ENCODE measurements around the gene STX1B.

The STX1B gene

DNA sequence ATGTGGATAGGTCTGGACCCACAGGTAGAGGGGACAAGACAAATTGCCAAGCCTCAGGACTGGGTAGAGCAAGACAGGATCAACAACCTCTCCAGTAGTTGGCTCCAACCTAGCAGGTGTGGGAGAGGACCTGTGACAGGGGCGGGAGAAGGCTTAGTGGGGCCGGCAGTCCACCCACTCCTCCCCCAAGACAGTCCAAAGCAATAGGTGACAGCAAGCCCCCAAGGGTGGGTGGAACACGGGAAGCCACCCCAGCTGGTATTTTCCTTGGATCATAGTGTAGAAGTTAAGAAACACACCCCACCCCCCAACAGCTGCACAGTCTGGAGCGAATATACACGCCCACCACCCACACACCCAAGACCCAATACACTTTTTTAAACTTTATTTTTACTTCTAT lies 18.8 kb upstream of the STX1B start:
- H3K27ac ChIP-seq (ENCODE audit: low read depth, low read length, poor library complexity, severe bottlenecking) = no peak overlapping the region

DNA sequence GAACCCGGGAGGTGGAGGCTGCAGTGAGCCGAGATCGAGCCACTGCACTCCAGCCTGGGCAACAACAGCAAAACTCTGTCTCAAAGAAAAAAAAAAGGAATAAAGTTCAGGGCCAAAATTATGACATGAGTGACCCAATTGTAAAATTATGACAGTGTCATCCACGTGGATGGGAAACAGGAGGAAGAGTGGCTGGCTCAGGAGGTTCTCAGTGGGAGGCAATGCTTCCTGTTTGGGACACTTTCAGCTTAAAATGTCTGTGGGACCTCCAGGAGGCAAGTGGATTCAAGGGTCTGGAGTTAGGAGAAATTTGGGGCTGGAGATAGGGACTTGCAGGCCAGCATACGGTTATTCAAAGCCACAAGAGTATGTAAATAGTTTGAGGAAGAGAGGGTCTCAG lies 14.9 kb upstream of the STX1B start:
- Histone ChIP-seq H3K27me3 (ENCODE audit: insufficient read depth, low read length) (no peaks in the 10 kb centered on the region; the same call in 1 of the 2 replicates), H3K9me3 (ENCODE audit: low read length) (no peaks in the 10 kb centered on the region), H3K4me3 (ENCODE audit: low read depth, low read length, poor library complexity, severe bottlenecking) (no peak overlapping the region), H3F3A (ENCODE audit: insufficient read depth, low read length) (no peaks in the 10 kb centered on the region), H3K36me3 (ENCODE audit: insufficient read depth, low read length) (no peaks in the 10 kb centered on the region), H2AFZ (ENCODE audit: low read length) (no peak overlapping the region), H3K27ac (ENCODE audit: low read depth, low read length, poor library complexity, severe bottlenecking) (no peak overlapping the region), H4K20me1 (ENCODE audit: insufficient read depth, low read length) (no peaks in the 10 kb centered on the region), H3K79me2 (ENCODE audit: insufficient read depth, low read length) (no peaks in the 10 kb centered on the region), H3K4me1 (ENCODE audit: insufficient read depth, low read length, severe bottlenecking) (no peaks in the 10 kb centered on the region), H3K9ac (ENCODE audit: low read length) (no peak overlapping the region), H3K4me2 (ENCODE audit: low read length) (no peak overlapping the region), H3K9me2 (ENCODE audit: low read depth, low read length) (no peaks in the 10 kb centered on the region)
- no peak for TF ChIP-seq EZH2 (IDR thresholded peaks at IDR 0.05; ENCODE audit: borderline replicate concordance, low read length)
- TF ChIP-seq, protein P1, sequence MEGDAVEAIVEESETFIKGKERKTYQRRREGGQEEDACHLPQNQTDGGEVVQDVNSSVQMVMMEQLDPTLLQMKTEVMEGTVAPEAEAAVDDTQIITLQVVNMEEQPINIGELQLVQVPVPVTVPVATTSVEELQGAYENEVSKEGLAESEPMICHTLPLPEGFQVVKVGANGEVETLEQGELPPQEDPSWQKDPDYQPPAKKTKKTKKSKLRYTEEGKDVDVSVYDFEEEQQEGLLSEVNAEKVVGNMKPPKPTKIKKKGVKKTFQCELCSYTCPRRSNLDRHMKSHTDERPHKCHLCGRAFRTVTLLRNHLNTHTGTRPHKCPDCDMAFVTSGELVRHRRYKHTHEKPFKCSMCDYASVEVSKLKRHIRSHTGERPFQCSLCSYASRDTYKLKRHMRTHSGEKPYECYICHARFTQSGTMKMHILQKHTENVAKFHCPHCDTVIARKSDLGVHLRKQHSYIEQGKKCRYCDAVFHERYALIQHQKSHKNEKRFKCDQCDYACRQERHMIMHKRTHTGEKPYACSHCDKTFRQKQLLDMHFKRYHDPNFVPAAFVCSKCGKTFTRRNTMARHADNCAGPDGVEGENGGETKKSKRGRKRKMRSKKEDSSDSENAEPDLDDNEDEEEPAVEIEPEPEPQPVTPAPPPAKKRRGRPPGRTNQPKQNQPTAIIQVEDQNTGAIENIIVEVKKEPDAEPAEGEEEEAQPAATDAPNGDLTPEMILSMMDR (IDR thresholded peaks at IDR 0.05; ENCODE audit: low read length) = no peak

More for the DNA sequence above, 18.8 kb upstream of the STX1B start:
- H3K4me3 ChIP-seq (ENCODE audit: low read depth, low read length, poor library complexity, severe bottlenecking) = no peak overlapping the region
- no peaks in the 10 kb centered on the region for H3K79me2 ChIP-seq (ENCODE audit: insufficient read depth, low read length)
- no peaks in the 10 kb centered on the region for H3K9me3 ChIP-seq (ENCODE audit: low read length)
- no peak overlapping the region for H2AFZ ChIP-seq (ENCODE audit: low read length)
- no peak for TF ChIP-seq EZH2 (IDR thresholded peaks at IDR 0.05; ENCODE audit: borderline replicate concordance, low read length)
- TF ChIP-seq, protein P1 (IDR thresholded peaks at IDR 0.05; ENCODE audit: low read length) = no peak
- no peak overlapping the region for H3K4me2 ChIP-seq (ENCODE audit: low read length)
- no peaks in the 10 kb centered on the region for H4K20me1 ChIP-seq (ENCODE audit: insufficient read depth, low read length)
- peaks cover 13% of the 10 kb centered on the region for H3K4me1 ChIP-seq (ENCODE audit: insufficient read depth, low read length, severe bottlenecking)
- H3K9me2 ChIP-seq (ENCODE audit: low read depth, low read length) = no peaks in the 10 kb centered on the region
- H3K27me3 ChIP-seq (ENCODE audit: insufficient read depth, low read length) = no peaks in the 10 kb centered on the region
- no peaks in the 10 kb centered on the region for H3K36me3 ChIP-seq (ENCODE audit: insufficient read depth, low read length)
- H3K9ac ChIP-seq (ENCODE audit: low read length) = no peak overlapping the region
- H3F3A ChIP-seq (ENCODE audit: insufficient read depth, low read length) = no peaks in the 10 kb centered on the region

DNA sequence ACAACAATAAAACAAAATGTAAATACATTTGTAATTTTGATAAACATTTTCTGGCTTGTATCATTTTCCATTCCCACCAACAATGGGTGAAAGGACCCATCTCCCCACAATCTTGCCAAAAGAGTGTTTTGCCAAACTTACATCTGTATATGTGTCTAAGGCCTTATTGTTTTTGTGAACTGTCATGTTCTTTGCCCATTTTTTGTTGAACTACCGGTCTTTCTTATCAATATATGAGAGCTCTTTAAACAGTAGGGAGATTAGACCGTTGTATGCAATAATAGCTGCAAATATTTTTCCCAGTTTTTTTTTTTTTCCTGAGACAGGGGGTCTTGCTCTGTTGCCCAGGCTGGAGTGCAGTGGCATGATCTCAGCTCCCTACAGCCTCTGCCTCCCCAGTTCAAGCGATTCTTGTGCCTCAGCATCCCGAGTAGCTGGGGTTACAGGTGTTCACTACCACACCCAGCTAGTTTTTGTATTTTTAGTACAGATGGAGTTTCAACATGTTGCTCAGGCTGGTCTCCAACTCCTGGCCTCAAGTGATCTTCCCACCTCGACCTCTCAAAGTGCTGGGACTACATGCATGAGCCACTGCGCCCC lies 13.3 kb upstream of the STX1B start:
- Histone ChIP-seq H3K79me2 (ENCODE audit: insufficient read depth, low read length) (no peaks in the 10 kb centered on the region), H3K4me2 (ENCODE audit: low read length) (no peak overlapping the region), H3K9me2 (ENCODE audit: low read depth, low read length) (no peaks in the 10 kb centered on the region), H3K9ac (ENCODE audit: low read length) (no peak overlapping the region), H3K27me3 (ENCODE audit: insufficient read depth, low read length) (no peaks in the 10 kb centered on the region; the same call in 1 of the 2 replicates), H3K36me3 (ENCODE audit: insufficient read depth, low read length) (no peaks in the 10 kb centered on the region), H4K20me1 (ENCODE audit: insufficient read depth, low read length) (no peaks in the 10 kb centered on the region), H3K4me3 (ENCODE audit: low read depth, low read length, poor library complexity, severe bottlenecking) (no peak overlapping the region), H2AFZ (ENCODE audit: low read length) (no peak overlapping the region), H3K27ac (ENCODE audit: low read depth, low read length, poor library complexity, severe bottlenecking) (no peak overlapping the region), H3F3A (ENCODE audit: insufficient read depth, low read length) (no peaks in the 10 kb centered on the region), H3K9me3 (ENCODE audit: low read length) (no peaks in the 10 kb centered on the region), H3K4me1 (ENCODE audit: insufficient read depth, low read length, severe bottlenecking) (no peaks in the 10 kb centered on the region)
- TF ChIP-seq EZH2 (IDR thresholded peaks at IDR 0.05; ENCODE audit: borderline replicate concordance, low read length) = no peak
- TF ChIP-seq, protein P1 (IDR thresholded peaks at IDR 0.05; ENCODE audit: low read length) = no peak
